ENCODE measurements around the gene C3orf20. TPM values are rescaled to one million over a fixed set of nuclear protein-coding genes. Genes with fewer than 3 reads are reported as not detected.

C3orf20 gene
- total RNA-seq, 1 donor from 2014 or later, result 0.13 TPM

- TF ChIP-seq CTCF (IDR thresholded peaks at IDR 0.05; ENCODE audit: insufficient read depth, low read length, poor library complexity, severe bottlenecking), result no peak
- Histone ChIP-seq H3K27me3 (ENCODE audit: control insufficient read depth, insufficient read depth, low read length) (peaks cover 63% of the 10 kb centered on the region), H3K36me3 (ENCODE audit: control insufficient read depth, insufficient read depth, low read length) (no peaks in the 10 kb centered on the region), H3K4me3 (ENCODE audit: low read depth, low read length) (no peak overlapping the region)
- DNase-seq (ENCODE audit: low read depth), result no peak
Observed at GRCh38 chr3:14812196-14812790, 137.4 kb downstream of the C3orf20 start.

- no peak for TF ChIP-seq CTCF (IDR thresholded peaks at IDR 0.05; ENCODE audit: insufficient read depth, low read length, poor library complexity, severe bottlenecking)
- Histone ChIP-seq H3K27me3 (ENCODE audit: control insufficient read depth, insufficient read depth, low read length) (peaks cover 50% of the 10 kb centered on the region), H3K4me3 (ENCODE audit: low read depth, low read length) (no peak overlapping the region), H3K36me3 (ENCODE audit: control insufficient read depth, insufficient read depth, low read length) (no peaks in the 10 kb centered on the region)
- DNase-seq (ENCODE audit: low read depth), result no peak
Observed at GRCh38 chr3:14814411-14814871, 139.5 kb downstream of the C3orf20 start.

GRCh38 chr3:14816359-14816758 lies 141.4 kb downstream of the C3orf20 start:
- no peak overlapping the region for H3K4me3 ChIP-seq (ENCODE audit: low read depth, low read length)
- TF ChIP-seq CTCF (IDR thresholded peaks at IDR 0.05; ENCODE audit: insufficient read depth, low read length, poor library complexity, severe bottlenecking), result no peak
- H3K27me3 ChIP-seq (ENCODE audit: control insufficient read depth, insufficient read depth, low read length), result peaks cover 33% of the 10 kb centered on the region
- no peaks in the 10 kb centered on the region for H3K36me3 ChIP-seq (ENCODE audit: control insufficient read depth, insufficient read depth, low read length)
- DNase-seq (ENCODE audit: low read depth), result no peak

- TF ChIP-seq CTCF (IDR thresholded peaks at IDR 0.05; ENCODE audit: insufficient read depth, low read length, poor library complexity, severe bottlenecking), result no peak
- Histone ChIP-seq H3K4me3 (ENCODE audit: low read depth, low read length) (no peak within 1 kb of the TSS), H3K36me3 (ENCODE audit: control insufficient read depth, insufficient read depth, low read length) (no peaks in the 10 kb centered on the region), H3K27me3 (ENCODE audit: control insufficient read depth, insufficient read depth, low read length) (peaks cover 20% of the 10 kb centered on the region)
- DNase-seq (ENCODE audit: low read depth), result no peak
Observed at GRCh38 chr3:14818804-14819500, 144.0 kb downstream of the C3orf20 start, which contains the start of gene FGD5. Gene FGD5, plus strand, starts transcription at chr3:14818962. Its CDS starts 110 bp downstream, at chr3:14819072.

- H3K27me3 ChIP-seq (ENCODE audit: control insufficient read depth, insufficient read depth, low read length), result peaks cover 14% of the 10 kb centered on the region
- TF ChIP-seq CTCF (IDR thresholded peaks at IDR 0.05; ENCODE audit: insufficient read depth, low read length, poor library complexity, severe bottlenecking), result no peak
- H3K4me3 ChIP-seq (ENCODE audit: low read depth, low read length), result no peak overlapping the region
- H3K36me3 ChIP-seq (ENCODE audit: control insufficient read depth, insufficient read depth, low read length), result no peaks in the 10 kb centered on the region
- no peak for DNase-seq (ENCODE audit: low read depth)
Observed at GRCh38 chr3:14819671-14820070, 144.7 kb downstream of the C3orf20 start.

Data from kidney epithelial cell (primary cell).